HFFc6 (cell line): ENCODE results near the gene GAREM1. TPM values are rescaled to one million over a fixed set of nuclear protein-coding genes. Genes with fewer than 3 reads are reported as not detected.

Experiments used
- DNase-seq: peaks from one replicate; pipeline ENCODE4 v3.0.0-alpha.2; 2018
- H3K27ac Mint-ChIP-seq: 2 replicates; pipeline ENCODE4 v1.8.0; 2020; ENCODE audit warnings: mild to moderate bottlenecking, mixed read lengths
- H3K27me3 Mint-ChIP-seq: 2 replicates; pipeline ENCODE4 v1.8.0; 2021; ENCODE audit warnings: mild to moderate bottlenecking, moderate library complexity, mixed read lengths; ENCODE audit not compliant: insufficient read depth
- H3K36me3 Mint-ChIP-seq: 2 replicates; pipeline ENCODE4 v1.8.0; 2021; ENCODE audit warnings: low read depth, mixed read lengths
- H3K4me1 Mint-ChIP-seq: 2 replicates; pipeline ENCODE4 v1.8.0; 2020; ENCODE audit warnings: low read depth, mixed read lengths
- H3K4me3 Mint-ChIP-seq: 2 replicates; pipeline ENCODE4 v1.8.0; 2020; ENCODE audit warnings: mild to moderate bottlenecking, moderate library complexity, mixed read lengths
- H3K9me3 Mint-ChIP-seq: 2 replicates; pipeline ENCODE4 v1.8.0; 2020; ENCODE audit warnings: mild to moderate bottlenecking, mixed read lengths
- CTCF ChIP-seq: fragments of 200-600 bp; sonication (generic); IDR thresholded peaks from 2 replicates; pipeline ENCODE4 v1.5.0; 2021; ENCODE audit warnings: antibody characterized with exemption, mild to moderate bottlenecking
- total RNA-seq, 6 experiments: library from RNA; stranded (reverse); fragmentation: NEBNext Ultra II Directional; extraction: Animal tissue kit (Norgen Biotek cat#: 25700); gene quantifications; 2 replicates in 1 of 6; 3 replicates in 5 of 6; pipeline ENCODE4 v1.2.3, GENCODE V29; 2021

GAREM1 gene
- total RNA-seq, 6 experiments from 2014 or later: 0.03 to 0.31 (median 0.08) TPM

- H3K27ac Mint-ChIP-seq: no peak overlapping the region
- H3K4me1 Mint-ChIP-seq: no peaks in the 10 kb centered on the region
- no peak for TF ChIP-seq CTCF
- H3K36me3 Mint-ChIP-seq: no peaks in the 10 kb centered on the region
- H3K4me3 Mint-ChIP-seq: no peak overlapping the region
- H3K9me3 Mint-ChIP-seq: peaks cover 4% of the 10 kb centered on the region
- no peak for DNase-seq
- peaks cover 1% of the 10 kb centered on the region; the same call in 1 of the 2 replicates for H3K27me3 Mint-ChIP-seq
Observed at GRCh38 chr18:32255570-32255969, 215.1 kb downstream of the GAREM1 start.

GRCh38 chr18:32252141-32252860, 218.4 kb downstream of the GAREM1 start:
- H3K4me1 Mint-ChIP-seq: no peaks in the 10 kb centered on the region
- no peak for DNase-seq
- H3K36me3 Mint-ChIP-seq: no peaks in the 10 kb centered on the region
- H3K9me3 Mint-ChIP-seq: peaks cover 8% of the 10 kb centered on the region
- TF ChIP-seq CTCF: no peak
- no peak overlapping the region for H3K27ac Mint-ChIP-seq
- H3K4me3 Mint-ChIP-seq: no peak overlapping the region
- H3K27me3 Mint-ChIP-seq: peaks cover 4% of the 10 kb centered on the region; the same call in 1 of the 2 replicates

GRCh38 chr18:32251466-32251865, 219.2 kb downstream of the GAREM1 start:
- Mint-ChIP-seq H3K27me3 (peaks cover 5% of the 10 kb centered on the region; the same call in 1 of the 2 replicates), H3K27ac (no peak overlapping the region), H3K9me3 (peaks cover 8% of the 10 kb centered on the region), H3K36me3 (no peaks in the 10 kb centered on the region), H3K4me1 (no peaks in the 10 kb centered on the region), H3K4me3 (no peak overlapping the region)
- DNase-seq: no peak
- no peak for TF ChIP-seq CTCF

GRCh38 chr18:32249147-32249929, 221.3 kb downstream of the GAREM1 start:
- Mint-ChIP-seq H3K9me3 (peaks cover 8% of the 10 kb centered on the region), H3K27me3 (peaks cover 5% of the 10 kb centered on the region; the same call in 1 of the 2 replicates), H3K27ac (no peak overlapping the region), H3K4me3 (no peak overlapping the region), H3K4me1 (no peaks in the 10 kb centered on the region), H3K36me3 (no peaks in the 10 kb centered on the region)
- DNase-seq: no peak
- no peak for TF ChIP-seq CTCF

- Mint-ChIP-seq H3K4me1 (no peaks in the 10 kb centered on the region), H3K27ac (no peak overlapping the region), H3K9me3 (peaks cover 5% of the 10 kb centered on the region; the same call in 1 of the 2 replicates), H3K4me3 (no peak overlapping the region), H3K36me3 (no peaks in the 10 kb centered on the region), H3K27me3 (peaks cover 7% of the 10 kb centered on the region; the same call in 1 of the 2 replicates)
- TF ChIP-seq CTCF: no peak
- no peak for DNase-seq
Observed at GRCh38 chr18:32244881-32245280, 225.8 kb downstream of the GAREM1 start.
